Effector memory CD8-positive, alpha-beta T cell (primary cell): ENCODE measurements around the gene PSMB10.

Experiments used
- ATAC-seq: fragments of 150-1000 bp; cut with Tn5 transposase; replicated peaks from 2 replicates; pipeline ENCODE4 v1.10.0; 2021; ENCODE audit warnings: mild to moderate bottlenecking, moderate library complexity
- DNase-seq, 3 experiments: peaks; one replicate each; pipeline ENCODE4 v3.0.0; 2021
- H3K27ac Mint-ChIP-seq, 2 donors: one replicate each; pipeline ENCODE4 v1.8.0; 2022; ENCODE audit warnings: mild to moderate bottlenecking in 2 of 2, mixed read lengths in 2 of 2, moderate library complexity in 2 of 2
- H3K27me3 Mint-ChIP-seq, 2 donors: one replicate each; pipeline ENCODE4 v1.8.0; 2022; ENCODE audit warnings: mixed read lengths in 2 of 2
- H3K36me3 Mint-ChIP-seq: one replicate; pipeline ENCODE4 v1.8.0; 2022; ENCODE audit warnings: mild to moderate bottlenecking, moderate library complexity, mixed read lengths; ENCODE audit not compliant: insufficient read depth
- H3K4me1 Mint-ChIP-seq, 2 donors: one replicate each; pipeline ENCODE4 v1.8.0; 2022; ENCODE audit warnings: low read depth in 2 of 2, mixed read lengths in 2 of 2
- H3K4me3 Mint-ChIP-seq, 2 donors: one replicate each; pipeline ENCODE4 v1.8.0; 2022; ENCODE audit warnings: mild to moderate bottlenecking in 2 of 2, mixed read lengths in 2 of 2, moderate library complexity in 2 of 2
- H3K9me3 Mint-ChIP-seq, 2 donors: one replicate each; pipeline ENCODE4 v1.8.0; 2022; ENCODE audit warnings: mixed read lengths in 2 of 2

PSMB10 gene

GRCh38 chr16:67954421-67955196, 18.0 kb upstream of the PSMB10 start:
- DNase-seq (no peak), ATAC-seq (no peak)
- Mint-ChIP-seq H3K4me3 (no peak overlapping the region), H3K36me3 (peaks cover 14% of the 10 kb centered on the region), H3K4me1 (peaks cover 0 to 2% of the 10 kb centered on the region in 2 donors), H3K27me3 (no peaks in the 10 kb centered on the region), H3K27ac (peak overlapping the region in 1 of 2 donors; percentile 57), H3K9me3 (no peaks in the 10 kb centered on the region)

- ATAC-seq = no peak
- peak overlapping the region in 1 of 2 donors; percentile 41 for H3K27ac Mint-ChIP-seq
- peaks cover 0 to 2% of the 10 kb centered on the region in 2 donors for H3K4me1 Mint-ChIP-seq
- H3K4me3 Mint-ChIP-seq = no peak overlapping the region
- no peaks in the 10 kb centered on the region for H3K9me3 Mint-ChIP-seq
- peaks cover 14% of the 10 kb centered on the region for H3K36me3 Mint-ChIP-seq
- no peak for DNase-seq
- no peaks in the 10 kb centered on the region for H3K27me3 Mint-ChIP-seq
These were observed 17.2 kb upstream of the PSMB10 start for GRCh38 chr16:67953641-67954375.

GRCh38 chr16:67951485-67951884, 14.8 kb upstream of the PSMB10 start:
- Mint-ChIP-seq H3K4me3 (no peak overlapping the region), H3K36me3 (peaks cover 16% of the 10 kb centered on the region), H3K27me3 (no peaks in the 10 kb centered on the region), H3K4me1 (peaks cover 0 to 4% of the 10 kb centered on the region in 2 donors), H3K9me3 (no peaks in the 10 kb centered on the region), H3K27ac (no peak overlapping the region)
- ATAC-seq (no peak), DNase-seq (no peak)

- Mint-ChIP-seq H3K27me3 (no peaks in the 10 kb centered on the region), H3K9me3 (no peaks in the 10 kb centered on the region), H3K36me3 (peaks cover 16% of the 10 kb centered on the region), H3K4me3 (no peak overlapping the region), H3K27ac (no peak overlapping the region), H3K4me1 (peaks cover 0 to 5% of the 10 kb centered on the region in 2 donors)
- no peak for DNase-seq
- ATAC-seq = no peak
These were observed 13.7 kb upstream of the PSMB10 start for GRCh38 chr16:67950335-67950843.

- peaks cover 0 to 5% of the 10 kb centered on the region in 2 donors for H3K4me1 Mint-ChIP-seq
- no peak overlapping the region for H3K4me3 Mint-ChIP-seq
- H3K27ac Mint-ChIP-seq = no peak overlapping the region
- peaks cover 16% of the 10 kb centered on the region for H3K36me3 Mint-ChIP-seq
- no peak for ATAC-seq
- no peak for DNase-seq
- H3K9me3 Mint-ChIP-seq = no peaks in the 10 kb centered on the region
- no peaks in the 10 kb centered on the region for H3K27me3 Mint-ChIP-seq
These were observed 13.0 kb upstream of the PSMB10 start for GRCh38 chr16:67949645-67950044.

- no peaks in the 10 kb centered on the region for H3K27me3 Mint-ChIP-seq
- H3K27ac Mint-ChIP-seq = peak overlapping the region; percentile 31 to 90
- H3K4me1 Mint-ChIP-seq = peaks cover 0 to 5% of the 10 kb centered on the region in 2 donors
- H3K36me3 Mint-ChIP-seq = peaks cover 16% of the 10 kb centered on the region
- DNase-seq (no peak), ATAC-seq (no peak)
- H3K9me3 Mint-ChIP-seq = no peaks in the 10 kb centered on the region
- H3K4me3 Mint-ChIP-seq = no peak overlapping the region
These were observed 11.4 kb upstream of the PSMB10 start for GRCh38 chr16:67948015-67948414.

- Mint-ChIP-seq H3K9me3 (no peaks in the 10 kb centered on the region), H3K27ac (peak overlapping the region in 1 of 2 donors; percentile 90), H3K27me3 (no peaks in the 10 kb centered on the region), H3K36me3 (peaks cover 16% of the 10 kb centered on the region), H3K4me1 (peaks cover 3 to 7% of the 10 kb centered on the region in 2 donors), H3K4me3 (no peak overlapping the region)
- no peak for DNase-seq
- ATAC-seq = no peak
These were observed 10.4 kb upstream of the PSMB10 start for GRCh38 chr16:67946966-67947558.

GRCh38 chr16:67946128-67946569, 9.5 kb upstream of the PSMB10 start:
- Mint-ChIP-seq H3K27me3 (no peaks in the 10 kb centered on the region), H3K27ac (no peak overlapping the region), H3K9me3 (no peaks in the 10 kb centered on the region), H3K4me1 (peaks cover 10 to 12% of the 10 kb centered on the region in 2 donors), H3K36me3 (peaks cover 12% of the 10 kb centered on the region), H3K4me3 (no peak overlapping the region)
- no peak for ATAC-seq
- no peak for DNase-seq

GRCh38 chr16:67945392-67945933, 8.8 kb upstream of the PSMB10 start:
- Mint-ChIP-seq H3K9me3 (no peaks in the 10 kb centered on the region), H3K4me1 (peaks cover 10 to 12% of the 10 kb centered on the region in 2 donors), H3K4me3 (no peak overlapping the region), H3K27ac (no peak overlapping the region), H3K36me3 (peaks cover 9% of the 10 kb centered on the region), H3K27me3 (no peaks in the 10 kb centered on the region)
- ATAC-seq = no peak
- no peak for DNase-seq

GRCh38 chr16:67944690-67945391, 8.2 kb upstream of the PSMB10 start:
- peaks cover 3% of the 10 kb centered on the region for H3K36me3 Mint-ChIP-seq
- ATAC-seq = no peak

GRCh38 chr16:67943619-67944504, 7.2 kb upstream of the PSMB10 start, which contains the start of gene LCAT:
LCAT (minus strand) TSS chr16:67944120; CDS start chr16:67944101, 19 bp downstream.
- DNase-seq (no peak), ATAC-seq (no peak)
- Mint-ChIP-seq H3K27me3 (no peaks in the 10 kb centered on the region), H3K9me3 (no peaks in the 10 kb centered on the region), H3K27ac (peak within 1 kb of the TSS; percentile 66 to 73), H3K4me3 (no peak within 1 kb of the TSS), H3K36me3 (peaks cover 2% of the 10 kb centered on the region), H3K4me1 (peaks cover 19 to 21% of the 10 kb centered on the region in 2 donors)

More at GRCh38 chr16:67944690-67945391, 8.2 kb upstream of the PSMB10 start:
- Mint-ChIP-seq H3K9me3 (no peaks in the 10 kb centered on the region), H3K4me3 (no peak overlapping the region), H3K4me1 (peaks cover 15 to 17% of the 10 kb centered on the region in 2 donors), H3K27me3 (no peaks in the 10 kb centered on the region), H3K27ac (peak overlapping the region in 1 of 2 donors; percentile 66)
- no peak for DNase-seq

GRCh38 chr16:67943256-67943618, 6.6 kb upstream of the PSMB10 start:
- Mint-ChIP-seq H3K4me3 (no peak overlapping the region), H3K9me3 (no peaks in the 10 kb centered on the region)
- no peak for DNase-seq

More at GRCh38 chr16:67943256-67943618, 6.6 kb upstream of the PSMB10 start:
- peaks cover 19 to 20% of the 10 kb centered on the region in 2 donors for H3K4me1 Mint-ChIP-seq
- peaks cover 2% of the 10 kb centered on the region for H3K36me3 Mint-ChIP-seq
- peak overlapping the region in 1 of 2 donors; percentile 65 for H3K27ac Mint-ChIP-seq
- H3K27me3 Mint-ChIP-seq = no peaks in the 10 kb centered on the region
- ATAC-seq = no peak
